ENCODE measurements around the gene CDH23.

DNA sequence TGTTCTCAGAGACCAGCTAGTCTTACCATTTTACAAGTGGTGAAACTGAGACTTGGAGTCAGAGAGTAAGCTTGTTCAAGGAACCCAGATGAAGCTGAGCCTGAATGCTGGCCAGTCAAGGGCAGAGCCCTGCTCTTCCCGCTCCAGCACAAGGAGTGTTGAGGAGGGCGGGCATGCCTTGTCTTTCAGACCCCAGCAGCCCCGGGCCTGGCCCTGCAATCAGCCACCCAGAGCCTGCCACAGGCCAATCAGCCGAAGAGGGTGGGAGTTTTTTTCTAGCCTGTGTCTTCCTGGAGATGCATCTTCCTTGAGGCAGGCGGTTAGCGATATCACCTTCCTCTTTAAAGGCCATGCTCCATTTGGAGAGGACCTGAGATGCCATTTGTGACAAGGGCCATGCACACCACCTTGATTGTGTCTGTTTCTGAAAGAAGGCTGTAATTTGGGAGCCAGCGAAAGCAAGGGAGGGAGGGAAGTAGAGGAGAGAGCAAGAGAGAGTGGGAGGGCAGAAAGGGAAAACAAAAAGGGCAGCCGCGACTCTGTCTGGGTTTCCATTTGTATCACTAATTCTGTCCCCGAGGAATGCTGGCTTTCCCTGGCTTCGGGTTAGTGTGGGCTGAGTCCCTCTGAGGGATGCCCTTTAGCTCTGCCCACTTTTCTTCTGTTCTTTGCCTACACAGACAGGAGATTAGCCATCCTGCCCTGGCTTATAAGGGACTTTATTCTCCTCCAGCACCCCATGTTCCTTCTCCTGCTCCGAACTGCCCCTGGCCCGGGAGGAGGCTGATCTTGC is 8.0 kb downstream of the CDH23 start:
- TF ChIP-seq, protein P1, sequence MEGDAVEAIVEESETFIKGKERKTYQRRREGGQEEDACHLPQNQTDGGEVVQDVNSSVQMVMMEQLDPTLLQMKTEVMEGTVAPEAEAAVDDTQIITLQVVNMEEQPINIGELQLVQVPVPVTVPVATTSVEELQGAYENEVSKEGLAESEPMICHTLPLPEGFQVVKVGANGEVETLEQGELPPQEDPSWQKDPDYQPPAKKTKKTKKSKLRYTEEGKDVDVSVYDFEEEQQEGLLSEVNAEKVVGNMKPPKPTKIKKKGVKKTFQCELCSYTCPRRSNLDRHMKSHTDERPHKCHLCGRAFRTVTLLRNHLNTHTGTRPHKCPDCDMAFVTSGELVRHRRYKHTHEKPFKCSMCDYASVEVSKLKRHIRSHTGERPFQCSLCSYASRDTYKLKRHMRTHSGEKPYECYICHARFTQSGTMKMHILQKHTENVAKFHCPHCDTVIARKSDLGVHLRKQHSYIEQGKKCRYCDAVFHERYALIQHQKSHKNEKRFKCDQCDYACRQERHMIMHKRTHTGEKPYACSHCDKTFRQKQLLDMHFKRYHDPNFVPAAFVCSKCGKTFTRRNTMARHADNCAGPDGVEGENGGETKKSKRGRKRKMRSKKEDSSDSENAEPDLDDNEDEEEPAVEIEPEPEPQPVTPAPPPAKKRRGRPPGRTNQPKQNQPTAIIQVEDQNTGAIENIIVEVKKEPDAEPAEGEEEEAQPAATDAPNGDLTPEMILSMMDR (IDR thresholded peaks at IDR 0.05): no peak
- TF ChIP-seq ZFX (IDR thresholded peaks at IDR 0.05; ENCODE audit: borderline replicate concordance): no peak

All from 22Rv1 (cell line).